GM12892 (cell line): Measurements from ENCODE around the gene PRKCH.

Experiments
- POLR2A ChIP-seq: IDR thresholded peaks from 2 replicates; pipeline ENCODE4 v1.6.1; 2011; ENCODE audit warnings: low read depth, low read length, control low read depth
- POLR2AphosphoS5 ChIP-seq: IDR thresholded peaks from 2 replicates; pipeline ENCODE4 v1.6.1; 2011; ENCODE audit warnings: low read depth, low read length, control low read depth
- TAF1 ChIP-seq: IDR thresholded peaks from 2 replicates; pipeline ENCODE4 v1.6.1; 2011; ENCODE audit warnings: low read depth, mild to moderate bottlenecking, control low read depth, low read length, borderline replicate concordance

GRCh38 chr14:61585598-61586543, 264.5 kb downstream of the PRKCH start:
- TF ChIP-seq POLR2AphosphoS5 = no peak
- TF ChIP-seq POLR2A = no peak
- no peak for TF ChIP-seq TAF1
